ENCODE data around the gene FIS1.

Gene FIS1

GRCh38 chr7:101239951-101240220 lies 5.0 kb downstream of the FIS1 start:
- Histone ChIP-seq H3K4me3 (ENCODE audit: severe bottlenecking) (no peak overlapping the region), H3K4me1 (ENCODE audit: insufficient read depth, poor library complexity, severe bottlenecking) (peaks cover 6% of the 10 kb centered on the region), H3K36me3 (ENCODE audit: low read depth) (peaks cover 19% of the 10 kb centered on the region), H3K9me3 (ENCODE audit: severe bottlenecking) (no peaks in the 10 kb centered on the region), H3K27ac (ENCODE audit: poor library complexity, severe bottlenecking) (no peak overlapping the region), H3K27me3 (ENCODE audit: insufficient read depth, poor library complexity, severe bottlenecking) (no peaks in the 10 kb centered on the region)
- ATAC-seq (ENCODE audit: low read depth) (no peak), DNase-seq (ENCODE audit: low spot score) (no peak)
- TF ChIP-seq CTCF (IDR thresholded peaks at IDR 0.05; ENCODE audit: poor library complexity, severe bottlenecking): no peak

GRCh38 chr7:101239191-101239950 lies 5.5 kb downstream of the FIS1 start:
- Histone ChIP-seq H3K36me3 (ENCODE audit: low read depth) (peaks cover 19% of the 10 kb centered on the region), H3K27ac (ENCODE audit: poor library complexity, severe bottlenecking) (no peak overlapping the region), H3K9me3 (ENCODE audit: severe bottlenecking) (no peaks in the 10 kb centered on the region), H3K4me1 (ENCODE audit: insufficient read depth, poor library complexity, severe bottlenecking) (peaks cover 6% of the 10 kb centered on the region), H3K27me3 (ENCODE audit: insufficient read depth, poor library complexity, severe bottlenecking) (no peaks in the 10 kb centered on the region), H3K4me3 (ENCODE audit: severe bottlenecking) (no peak overlapping the region)
- no peak for DNase-seq (ENCODE audit: low spot score)
- no peak for ATAC-seq (ENCODE audit: low read depth)
- no peak for TF ChIP-seq CTCF (IDR thresholded peaks at IDR 0.05; ENCODE audit: poor library complexity, severe bottlenecking)

GRCh38 chr7:101238226-101239182 lies 6.4 kb downstream of the FIS1 start:
- no peak overlapping the region for H3K4me3 ChIP-seq (ENCODE audit: severe bottlenecking)
- H3K27ac ChIP-seq (ENCODE audit: poor library complexity, severe bottlenecking): no peak overlapping the region
- ATAC-seq (ENCODE audit: low read depth) (no peak), DNase-seq (ENCODE audit: low spot score) (no peak)
- no peak for TF ChIP-seq CTCF (IDR thresholded peaks at IDR 0.05; ENCODE audit: poor library complexity, severe bottlenecking)
- H3K4me1 ChIP-seq (ENCODE audit: insufficient read depth, poor library complexity, severe bottlenecking): peaks cover 5% of the 10 kb centered on the region
- no peaks in the 10 kb centered on the region for H3K9me3 ChIP-seq (ENCODE audit: severe bottlenecking)
- no peaks in the 10 kb centered on the region for H3K27me3 ChIP-seq (ENCODE audit: insufficient read depth, poor library complexity, severe bottlenecking)
- peaks cover 19% of the 10 kb centered on the region for H3K36me3 ChIP-seq (ENCODE audit: low read depth)

GRCh38 chr7:101237206-101238067 lies 7.4 kb downstream of the FIS1 start, which contains the start of gene CLDN15:
CLDN15 (minus strand) TSS chr7:101237802; CDS start chr7:101237581, 221 bp downstream.
- Histone ChIP-seq H3K4me1 (ENCODE audit: insufficient read depth, poor library complexity, severe bottlenecking) (peaks cover 3% of the 10 kb centered on the region), H3K27ac (ENCODE audit: poor library complexity, severe bottlenecking) (no peak within 1 kb of the TSS), H3K4me3 (ENCODE audit: severe bottlenecking) (no peak within 1 kb of the TSS), H3K9me3 (ENCODE audit: severe bottlenecking) (no peaks in the 10 kb centered on the region), H3K27me3 (ENCODE audit: insufficient read depth, poor library complexity, severe bottlenecking) (no peaks in the 10 kb centered on the region), H3K36me3 (ENCODE audit: low read depth) (peaks cover 11% of the 10 kb centered on the region)
- no peak for TF ChIP-seq CTCF (IDR thresholded peaks at IDR 0.05; ENCODE audit: poor library complexity, severe bottlenecking)
- ATAC-seq (ENCODE audit: low read depth): no peak
- DNase-seq (ENCODE audit: low spot score): no peak
